Naive thymus-derived CD4-positive, alpha-beta T cell (primary cell): ENCODE results near the gene CCRL2. TPM values are rescaled to one million over a fixed set of nuclear protein-coding genes. Genes with fewer than 3 reads are reported as not detected.
"Not testable (repeated sequence)": the region's sequence is repeated elsewhere in the genome, so short reads cannot be mapped to it uniquely, and the experiment has no call there.

Source experiments
- ATAC-seq: fragments of 150-1000 bp; cut with Tn5 transposase; 2 replicates; pipeline ENCODE4 v1.10.0; 2021; ENCODE audit warnings: mild to moderate bottlenecking, moderate library complexity
- CTCF ChIA-PET: fragments of 350-600 bp; sonication (Branson Sonifier 250); formaldehyde crosslinking; loops from one replicate; lab custom pipeline; 2021; ENCODE audit warnings: antibody characterized with exemption; lab: Charles Lee
- POLR2A ChIA-PET: fragments of 350-600 bp; sonication (Branson Sonifier 250); formaldehyde crosslinking; loops from one replicate; lab custom pipeline; 2021; ENCODE audit warnings: antibody characterized with exemption, inconsistent platforms; lab: Charles Lee
- DNase-seq, 9 donors: peaks; one replicate each; pipeline versions ENCODE4 v3.0.0 to v3.0.0-alpha.2; 2020 to 2022; ENCODE audit warnings: mixed read lengths in 1 of 9
- H3K27ac ChIP-seq: one replicate; pipeline ENCODE4 v1.7.0; 2013; ENCODE audit warnings: mild to moderate bottlenecking, low read depth, low read length, moderate library complexity
- H3K27me3 ChIP-seq, 2 donors: one replicate each; pipeline ENCODE4 v1.7.0; 2013; ENCODE audit warnings: low read length in 2 of 2, mild to moderate bottlenecking in 2 of 2, moderate library complexity in 2 of 2; ENCODE audit not compliant: control insufficient read depth in 2 of 2, insufficient read depth in 2 of 2
- H3K36me3 ChIP-seq, 3 experiments: 1 replicate in 2 of 3; 2 replicates in 1 of 3; pipeline ENCODE4 v1.7.0; 2013; ENCODE audit warnings: low read length in 3 of 3, mild to moderate bottlenecking in 3 of 3, moderate library complexity in 1 of 3; ENCODE audit not compliant: insufficient read depth in 3 of 3, control insufficient read depth in 2 of 3
- H3K4me1 ChIP-seq, 2 donors: one replicate each; pipeline ENCODE4 v1.7.0; 2013; ENCODE audit warnings: low read length in 2 of 2, mild to moderate bottlenecking in 2 of 2, moderate library complexity in 1 of 2; ENCODE audit not compliant: control insufficient read depth in 2 of 2, insufficient read depth in 2 of 2
- H3K4me3 ChIP-seq: 2 replicates; pipeline ENCODE4 v1.7.0; 2013; ENCODE audit warnings: mild to moderate bottlenecking, low read length
- H3K9me3 ChIP-seq, 3 experiments: 1 replicate in 2 of 3; 2 replicates in 1 of 3; pipeline ENCODE4 v1.7.0; 2013; ENCODE audit warnings: low read length in 3 of 3; ENCODE audit not compliant: control insufficient read depth in 2 of 3
- H3K27ac Mint-ChIP-seq, 9 donors: one replicate each; pipeline ENCODE4 v1.8.0; 2020 to 2022; ENCODE audit warnings: mixed read lengths in 9 of 9, mild to moderate bottlenecking in 8 of 9, moderate library complexity in 5 of 9, inconsistent platforms in 2 of 9
- H3K27me3 Mint-ChIP-seq, 5 donors: one replicate each; pipeline ENCODE4 v1.8.0; 2021 to 2022; ENCODE audit warnings: mixed read lengths in 5 of 5, mild to moderate bottlenecking in 1 of 5
- H3K36me3 Mint-ChIP-seq, 5 donors: one replicate each; pipeline ENCODE4 v1.8.0; 2020 to 2022; ENCODE audit warnings: mixed read lengths in 5 of 5, mild to moderate bottlenecking in 3 of 5, inconsistent platforms in 1 of 5
- H3K4me1 Mint-ChIP-seq, 7 donors: one replicate each; pipeline ENCODE4 v1.8.0; 2020 to 2022; ENCODE audit warnings: mixed read lengths in 7 of 7, mild to moderate bottlenecking in 3 of 7, inconsistent platforms in 1 of 7
- H3K4me3 Mint-ChIP-seq, 10 donors: one replicate each; pipeline ENCODE4 v1.8.0; 2020 to 2022; ENCODE audit warnings: mild to moderate bottlenecking in 10 of 10, mixed read lengths in 10 of 10, moderate library complexity in 6 of 10, inconsistent platforms in 2 of 10
- H3K9me3 Mint-ChIP-seq, 11 donors: one replicate each; pipeline ENCODE4 v1.8.0; 2020 to 2022; ENCODE audit warnings: mixed read lengths in 11 of 11, mild to moderate bottlenecking in 4 of 11, inconsistent platforms in 1 of 11, moderate library complexity in 1 of 11
- intact Hi-C, 2 donors: fragments of 100-400 bp; cut with micrococcal nuclease; formaldehyde crosslinking; loops; one replicate each; pipeline ENCODE4 v1.15.1; 2023
- polyA plus RNA-seq, 2 donors: library from polyadenylated mRNA; unstranded; fragments of 300-500 nt; fragmentation: Illumina TruSeq; gene quantifications; one replicate each; pipeline ENCODE4 v1.2.3, GENCODE V29; 2021
- total RNA-seq, 6 experiments: library from RNA in 5 of 6; stranded (reverse) in 5 of 6; gene quantifications; 1 replicate in 5 of 6; 2 replicates in 1 of 6; pipeline ENCODE4 v1.2.3 and lab custom pipeline; 2021 to 2026

The CCRL2 gene
- total and polyA plus RNA-seq, 7 experiments from 2014 or later, result 0.34 to 20.5 (median 1.3) TPM

DNA sequence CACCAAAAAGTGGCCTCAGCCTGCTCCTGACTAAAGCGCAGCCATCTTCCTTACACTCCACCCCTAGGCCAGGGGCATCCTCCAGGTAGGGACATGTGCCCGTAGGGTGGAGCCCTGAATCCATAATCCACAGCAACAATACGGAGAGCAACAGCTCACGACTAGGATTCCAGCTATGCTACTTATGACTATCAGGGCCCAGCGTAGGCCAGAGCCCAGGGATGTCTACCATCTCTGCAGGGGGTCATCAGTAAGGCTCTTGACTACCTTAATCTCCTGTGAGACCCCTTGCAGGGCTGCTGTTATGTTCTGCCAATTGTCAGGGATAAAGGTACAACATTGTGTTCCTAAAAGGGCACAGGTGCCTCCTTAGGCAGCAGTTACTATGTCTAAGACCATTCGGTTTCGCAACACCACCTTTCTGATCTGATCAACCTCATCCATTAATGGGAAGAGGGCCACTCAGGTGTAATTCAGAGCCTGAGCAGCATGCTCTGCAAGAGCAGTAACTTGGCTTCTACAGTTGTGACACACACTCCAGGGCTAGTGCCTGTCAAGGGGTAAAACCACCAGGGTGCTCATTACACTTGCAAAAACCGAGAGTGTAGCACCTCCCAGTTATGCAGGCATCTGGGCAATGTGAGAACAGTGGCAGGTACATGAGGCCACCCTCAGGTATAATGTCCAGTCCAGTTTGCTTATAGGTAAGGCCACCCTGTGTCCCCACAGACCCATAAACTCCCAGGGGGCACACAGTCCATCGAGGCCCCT, 11.0 kb downstream of the CCRL2 start:
- Histone ChIP-seq H3K9me3 (no peaks in the 10 kb centered on the region), H3K4me3 (no peak overlapping the region), H3K27me3 (no peaks in the 10 kb centered on the region), H3K27ac (no peak overlapping the region), H3K36me3 (no peaks in the 10 kb centered on the region), H3K4me1 (no peaks in the 10 kb centered on the region)
- Mint-ChIP-seq H3K27me3 (peaks cover 0 to 9% (median 0%) of the 10 kb centered on the region in 5 donors), H3K4me3 (no peak overlapping the region), H3K4me1 (peaks cover 0 to 10% (median 0%) of the 10 kb centered on the region in 7 donors), H3K9me3 (peaks cover 0 to 2% (median 0%) of the 10 kb centered on the region in 11 donors), H3K27ac (no peak overlapping the region), H3K36me3 (no peaks in the 10 kb centered on the region)
- ChIA-PET POLR2A (no interaction called here), CTCF (no interaction called here)
- ATAC-seq, result no peak
- DNase-seq, result no peak
- intact Hi-C loops, result no loop called here

DNA sequence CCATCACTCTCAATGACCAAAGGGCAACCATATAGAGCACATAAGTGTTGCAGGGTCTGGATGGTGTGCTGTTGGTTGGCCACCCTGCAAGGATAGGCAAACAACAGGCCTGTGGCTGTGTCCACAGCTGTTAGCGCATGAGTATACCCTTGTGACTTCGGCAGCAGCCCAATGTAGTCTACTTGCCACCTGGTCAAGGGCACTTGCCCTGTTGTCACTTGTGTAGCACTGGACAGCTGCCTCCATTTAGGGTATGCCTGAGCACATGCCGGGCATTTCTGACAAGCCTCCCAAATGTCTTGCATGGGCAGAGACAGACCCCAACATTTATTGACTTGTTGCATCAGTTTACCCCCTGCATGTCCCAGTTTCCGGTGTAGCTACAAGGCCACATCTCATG, 12.8 kb downstream of the CCRL2 start:
- H3K9me3 ChIP-seq, result no peaks in the 10 kb centered on the region
- H3K36me3 ChIP-seq, result no peaks in the 10 kb centered on the region
- DNase-seq (no peak), ATAC-seq (no peak)
- CTCF ChIA-PET, result no interaction called here
- H3K27me3 ChIP-seq, result no peaks in the 10 kb centered on the region
- no peak overlapping the region for H3K4me3 Mint-ChIP-seq
- H3K4me1 ChIP-seq, result no peaks in the 10 kb centered on the region
- H3K4me3 ChIP-seq, result no peak overlapping the region
- intact Hi-C loops, result no loop called here
- POLR2A ChIA-PET, result no interaction called here
- no peak overlapping the region for H3K27ac ChIP-seq
- peaks cover 0 to 10% (median 0%) of the 10 kb centered on the region in 7 donors for H3K4me1 Mint-ChIP-seq
- no peaks in the 10 kb centered on the region for H3K36me3 Mint-ChIP-seq
- peaks cover 0 to 7% (median 0%) of the 10 kb centered on the region in 5 donors for H3K27me3 Mint-ChIP-seq
- no peak overlapping the region for H3K27ac Mint-ChIP-seq
- H3K9me3 Mint-ChIP-seq, result peaks cover 0 to 2% (median 0%) of the 10 kb centered on the region in 11 donors

DNA sequence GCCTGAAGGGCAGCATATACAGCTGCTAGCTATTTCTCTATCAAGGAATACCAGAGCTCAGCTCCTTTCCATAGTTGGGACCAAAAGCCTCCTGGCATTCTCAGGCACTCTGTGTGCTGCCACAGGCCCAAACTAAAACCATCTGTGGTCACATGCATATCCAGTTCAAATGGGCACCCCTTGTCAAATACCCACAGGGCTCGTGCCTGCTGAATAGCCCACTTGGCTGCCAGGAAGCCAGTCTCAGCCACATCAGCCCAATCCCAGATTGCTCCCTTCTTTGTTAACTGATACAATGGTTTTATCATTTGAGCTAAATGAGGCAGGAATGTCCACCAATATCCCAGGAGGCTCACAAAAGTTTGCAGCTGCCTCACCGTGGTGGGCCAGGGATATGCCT, 13.9 kb downstream of the CCRL2 start:
- CTCF ChIA-PET, result no interaction called here
- no peak overlapping the region for H3K27ac Mint-ChIP-seq

DNA sequence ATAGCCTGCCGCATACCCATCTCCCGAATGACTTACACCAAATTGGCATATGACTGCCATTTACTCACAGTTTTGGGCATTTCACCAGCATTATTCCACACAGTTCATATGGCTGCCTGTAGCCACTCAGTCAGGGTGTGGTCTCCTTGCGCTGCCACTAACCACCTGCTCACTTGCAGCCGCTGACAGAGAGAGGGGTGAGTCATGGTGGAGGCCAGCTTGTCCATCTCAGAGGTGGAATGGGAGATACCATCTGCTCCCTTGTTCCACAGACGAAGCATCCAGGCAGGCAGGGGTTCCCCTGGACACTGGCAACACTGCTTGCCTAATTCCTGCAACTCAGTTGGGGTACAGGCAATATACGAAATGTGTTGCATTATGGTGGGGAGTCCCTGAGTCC, 15.6 kb downstream of the CCRL2 start:
- ChIA-PET CTCF (no interaction called here), POLR2A (no interaction called here)
- H3K36me3 Mint-ChIP-seq, result no peaks in the 10 kb centered on the region
- no peak overlapping the region for H3K27ac Mint-ChIP-seq
- H3K27ac ChIP-seq, result no peak overlapping the region
- no peaks in the 10 kb centered on the region for H3K27me3 ChIP-seq
- no peak overlapping the region for H3K4me3 ChIP-seq
- DNase-seq, result no peak
- H3K4me1 ChIP-seq, result peaks cover 0 to 5% of the 10 kb centered on the region in 2 donors
- ATAC-seq, result no peak
- no peak overlapping the region for H3K4me3 Mint-ChIP-seq
- H3K9me3 Mint-ChIP-seq, result peaks cover 0 to 2% (median 0%) of the 10 kb centered on the region in 11 donors
- no peaks in the 10 kb centered on the region for H3K9me3 ChIP-seq
- H3K36me3 ChIP-seq, result no peaks in the 10 kb centered on the region
- H3K4me1 Mint-ChIP-seq, result peaks cover 4 to 13% (median 11%) of the 10 kb centered on the region in 7 donors
- H3K27me3 Mint-ChIP-seq, result peaks cover 0 to 2% (median 0%) of the 10 kb centered on the region in 5 donors
- intact Hi-C loops, result no loop called here

More for the DNA sequence above, 13.9 kb downstream of the CCRL2 start:
- Mint-ChIP-seq H3K36me3 (no peaks in the 10 kb centered on the region), H3K27me3 (peaks cover 0 to 3% (median 0%) of the 10 kb centered on the region in 5 donors), H3K4me3 (no peak overlapping the region), H3K4me1 (peaks cover 0 to 6% (median under 1%) of the 10 kb centered on the region in 7 donors), H3K9me3 (peaks cover 0 to 2% (median 0%) of the 10 kb centered on the region in 11 donors)
- POLR2A ChIA-PET, result no interaction called here
- Histone ChIP-seq H3K4me3 (no peak overlapping the region), H3K9me3 (no peaks in the 10 kb centered on the region), H3K27me3 (no peaks in the 10 kb centered on the region), H3K27ac (no peak overlapping the region), H3K4me1 (no peaks in the 10 kb centered on the region), H3K36me3 (no peaks in the 10 kb centered on the region)
- ATAC-seq (no peak), DNase-seq (no peak)
- intact Hi-C loops, result no loop called here

DNA sequence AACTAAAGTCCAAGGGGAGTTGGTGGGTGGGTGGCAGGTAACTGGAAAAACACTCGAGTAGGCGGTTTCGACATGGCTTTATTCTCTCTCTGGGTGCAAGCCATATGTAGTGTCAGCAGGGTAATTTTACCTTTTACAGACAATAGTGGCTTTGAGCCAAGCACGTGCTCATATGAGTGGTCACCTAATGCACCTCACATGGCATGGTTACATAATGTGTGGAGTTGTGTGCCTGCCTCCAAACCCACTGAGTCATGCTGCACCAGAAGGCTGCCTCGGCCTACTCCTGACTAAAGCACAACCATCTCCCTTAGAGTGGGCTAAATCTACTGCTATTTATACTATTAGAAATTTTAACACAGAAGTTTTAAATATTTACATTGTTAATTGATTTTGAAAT, 16.5 kb downstream of the CCRL2 start:
- no peak for DNase-seq
- no peak overlapping the region for H3K27ac Mint-ChIP-seq
- H3K27ac ChIP-seq, result no peak overlapping the region
- H3K9me3 ChIP-seq, result no peaks in the 10 kb centered on the region
- H3K4me3 ChIP-seq, result no peak overlapping the region
- POLR2A ChIA-PET, result no interaction called here
- H3K4me3 Mint-ChIP-seq, result no peak overlapping the region
- H3K4me1 ChIP-seq, result peaks cover 0 to 5% of the 10 kb centered on the region in 2 donors
- H3K36me3 ChIP-seq, result no peaks in the 10 kb centered on the region
- intact Hi-C loops, result no loop called here
- no peak for ATAC-seq
- H3K27me3 ChIP-seq, result no peaks in the 10 kb centered on the region
- H3K36me3 Mint-ChIP-seq, result no peaks in the 10 kb centered on the region
- CTCF ChIA-PET, result no interaction called here
- peaks cover 0 to 2% (median 0%) of the 10 kb centered on the region in 11 donors for H3K9me3 Mint-ChIP-seq
- H3K27me3 Mint-ChIP-seq, result peaks cover 0 to 7% (median 0%) of the 10 kb centered on the region in 5 donors
- H3K4me1 Mint-ChIP-seq, result peaks cover 4 to 13% (median 11%) of the 10 kb centered on the region in 7 donors

DNA sequence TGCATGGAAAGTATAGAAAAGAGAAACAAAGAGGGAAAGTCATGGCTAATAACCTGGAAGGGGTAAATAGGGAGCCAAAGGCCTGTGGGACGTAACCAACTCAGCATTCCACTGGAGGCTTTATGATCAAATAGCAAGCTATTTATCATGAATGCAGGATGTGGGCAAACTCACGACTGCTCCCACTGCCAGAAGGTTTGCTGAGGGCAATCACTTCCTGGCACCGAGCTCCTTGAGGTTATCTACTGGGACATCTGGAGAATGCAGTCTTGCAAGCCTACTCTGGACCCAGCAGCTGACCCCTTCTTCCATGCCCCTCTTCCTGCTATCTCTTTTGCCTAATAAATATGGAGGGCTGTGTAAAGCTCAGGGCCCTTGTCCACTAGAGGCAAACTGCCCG, 19.4 kb downstream of the CCRL2 start:
- Mint-ChIP-seq H3K27me3 (peaks cover 0 to 16% (median 0%) of the 10 kb centered on the region in 5 donors), H3K4me1 (peaks cover 4 to 13% (median 11%) of the 10 kb centered on the region in 7 donors), H3K27ac (peak overlapping the region in 1 of 9 donors; percentile 6)
- H3K9me3 Mint-ChIP-seq, H3K9me3 ChIP-seq, H3K27me3 ChIP-seq, H3K4me1 ChIP-seq, H3K36me3 ChIP-seq, H3K27ac ChIP-seq, DNase-seq, ATAC-seq, H3K36me3 Mint-ChIP-seq, intact Hi-C loops, H3K4me3 ChIP-seq, CTCF ChIA-PET, H3K4me3 Mint-ChIP-seq, POLR2A ChIA-PET: not testable (repeated sequence)

DNA sequence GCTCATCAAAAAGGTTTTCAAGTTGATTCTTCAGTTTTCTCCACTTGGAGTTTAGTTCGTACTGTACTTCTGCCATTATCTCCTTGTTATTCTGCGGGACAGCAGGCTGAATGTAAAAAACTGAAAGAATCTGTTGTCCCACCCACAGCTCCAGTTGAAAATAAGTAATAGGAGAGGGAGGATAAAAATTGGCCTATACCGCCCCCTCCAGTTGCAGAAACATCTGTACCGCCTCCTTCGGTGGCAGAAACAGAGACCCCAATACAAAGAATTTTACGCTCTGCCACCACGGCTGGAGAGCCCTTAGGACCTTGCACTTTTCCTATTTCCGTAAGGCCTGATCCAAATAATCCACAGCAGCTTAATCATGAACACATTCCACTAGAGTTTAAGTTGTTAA, 20.3 kb downstream of the CCRL2 start:
- H3K9me3 Mint-ChIP-seq, result peaks cover 3 to 18% (median 9%) of the 10 kb centered on the region in 11 donors
- H3K4me3 ChIP-seq, ATAC-seq, H3K36me3 ChIP-seq, CTCF ChIA-PET, POLR2A ChIA-PET, H3K27me3 ChIP-seq, H3K4me1 ChIP-seq, H3K27ac ChIP-seq, H3K36me3 Mint-ChIP-seq, H3K9me3 ChIP-seq, H3K27ac Mint-ChIP-seq, DNase-seq, intact Hi-C loops, H3K4me3 Mint-ChIP-seq: not testable (repeated sequence)
- peaks cover 0 to 18% (median 2%) of the 10 kb centered on the region in 5 donors for H3K27me3 Mint-ChIP-seq
- peaks cover 4 to 13% (median 11%) of the 10 kb centered on the region in 7 donors for H3K4me1 Mint-ChIP-seq
